Stimulated activated naive CD8-positive, alpha-beta T cell treated with anti-CD3 and anti-CD28 coated beads, Interleukin-15, Interleukin-2, amounts not matched to agents 100 ng/mL and 50 ng/mL, for 24 hours (primary cell): ENCODE measurements around the gene HMOX1.

Source experiments
- H3K27ac Mint-ChIP-seq: one replicate; pipeline ENCODE4 v1.8.0; 2021; ENCODE audit warnings: mild to moderate bottlenecking, mixed read lengths
- H3K27me3 Mint-ChIP-seq: one replicate; pipeline ENCODE4 v1.8.0; 2021; ENCODE audit warnings: mixed read lengths
- H3K36me3 Mint-ChIP-seq: one replicate; pipeline ENCODE4 v1.8.0; 2021; ENCODE audit warnings: low read depth, mixed read lengths
- H3K4me1 Mint-ChIP-seq: one replicate; pipeline ENCODE4 v1.8.0; 2021; ENCODE audit warnings: low read depth, mixed read lengths
- H3K4me3 Mint-ChIP-seq: one replicate; pipeline ENCODE4 v1.8.0; 2021; ENCODE audit warnings: mild to moderate bottlenecking, mixed read lengths
- H3K9me3 Mint-ChIP-seq: one replicate; pipeline ENCODE4 v1.8.0; 2021; ENCODE audit warnings: mixed read lengths

HMOX1 gene, protein sequence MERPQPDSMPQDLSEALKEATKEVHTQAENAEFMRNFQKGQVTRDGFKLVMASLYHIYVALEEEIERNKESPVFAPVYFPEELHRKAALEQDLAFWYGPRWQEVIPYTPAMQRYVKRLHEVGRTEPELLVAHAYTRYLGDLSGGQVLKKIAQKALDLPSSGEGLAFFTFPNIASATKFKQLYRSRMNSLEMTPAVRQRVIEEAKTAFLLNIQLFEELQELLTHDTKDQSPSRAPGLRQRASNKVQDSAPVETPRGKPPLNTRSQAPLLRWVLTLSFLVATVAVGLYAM

DNA sequence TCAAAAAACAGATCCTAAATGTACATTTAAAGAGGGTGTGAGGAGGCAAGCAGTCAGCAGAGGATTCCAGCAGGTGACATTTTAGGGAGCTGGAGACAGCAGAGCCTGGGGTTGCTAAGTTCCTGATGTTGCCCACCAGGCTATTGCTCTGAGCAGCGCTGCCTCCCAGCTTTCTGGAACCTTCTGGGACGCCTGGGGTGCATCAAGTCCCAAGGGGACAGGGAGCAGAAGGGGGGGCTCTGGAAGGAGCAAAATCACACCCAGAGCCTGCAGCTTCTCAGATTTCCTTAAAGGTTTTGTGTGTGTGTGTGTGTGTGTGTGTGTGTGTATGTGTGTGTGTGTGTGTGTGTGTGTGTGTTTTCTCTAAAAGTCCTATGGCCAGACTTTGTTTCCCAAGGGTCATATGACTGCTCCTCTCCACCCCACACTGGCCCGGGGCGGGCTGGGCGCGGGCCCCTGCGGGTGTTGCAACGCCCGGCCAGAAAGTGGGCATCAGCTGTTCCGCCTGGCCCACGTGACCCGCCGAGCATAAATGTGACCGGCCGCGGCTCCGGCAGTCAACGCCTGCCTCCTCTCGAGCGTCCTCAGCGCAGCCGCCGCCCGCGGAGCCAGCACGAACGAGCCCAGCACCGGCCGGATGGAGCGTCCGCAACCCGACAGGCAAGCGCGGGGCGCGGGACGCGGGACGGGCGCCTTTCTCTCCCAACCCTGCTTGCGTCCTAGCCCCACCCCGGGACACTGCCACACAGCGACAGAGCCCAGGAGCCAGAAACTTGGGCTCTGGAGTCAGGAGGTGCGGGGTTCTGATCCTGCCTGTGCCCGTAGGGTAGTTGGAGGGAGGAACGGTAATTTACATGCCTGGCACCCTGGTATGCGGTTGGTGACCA is at the start of gene HMOX1:
Gene HMOX1, plus strand, starts transcription at position 560 of the 887 bp plus-strand sequence. Its CDS starts 78 bp downstream, at position 638.
- Mint-ChIP-seq H3K9me3 (no peaks in the 10 kb centered on the region), H3K4me3 (peak within 1 kb of the TSS; percentile 62), H3K4me1 (peaks cover 26% of the 10 kb centered on the region), H3K27me3 (peaks cover 24% of the 10 kb centered on the region), H3K36me3 (no peaks in the 10 kb centered on the region), H3K27ac (peak within 1 kb of the TSS; percentile 58)

DNA sequence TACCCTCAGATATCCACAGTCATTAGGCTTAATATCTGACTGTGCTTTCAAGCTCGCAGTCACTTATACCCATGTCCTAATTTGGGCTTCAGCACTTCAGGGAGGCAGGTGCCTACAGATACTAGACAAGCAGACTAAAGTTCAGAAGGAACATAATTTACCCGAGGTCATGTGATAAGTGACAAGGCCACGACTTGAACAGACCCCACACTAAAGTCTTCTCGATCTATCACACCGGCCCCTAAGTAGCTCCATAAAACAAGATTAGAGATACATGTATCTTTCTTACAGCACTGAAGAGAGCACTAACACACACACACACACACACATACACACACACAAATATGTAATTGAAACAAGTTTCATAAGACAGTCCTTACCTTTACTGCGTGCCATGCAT is 48.6 kb upstream of the HMOX1 start:
- Mint-ChIP-seq H3K36me3 (peaks cover 13% of the 10 kb centered on the region), H3K4me3 (no peak overlapping the region), H3K27ac (no peak overlapping the region), H3K4me1 (peaks cover 40% of the 10 kb centered on the region), H3K9me3 (no peaks in the 10 kb centered on the region), H3K27me3 (no peaks in the 10 kb centered on the region)

DNA sequence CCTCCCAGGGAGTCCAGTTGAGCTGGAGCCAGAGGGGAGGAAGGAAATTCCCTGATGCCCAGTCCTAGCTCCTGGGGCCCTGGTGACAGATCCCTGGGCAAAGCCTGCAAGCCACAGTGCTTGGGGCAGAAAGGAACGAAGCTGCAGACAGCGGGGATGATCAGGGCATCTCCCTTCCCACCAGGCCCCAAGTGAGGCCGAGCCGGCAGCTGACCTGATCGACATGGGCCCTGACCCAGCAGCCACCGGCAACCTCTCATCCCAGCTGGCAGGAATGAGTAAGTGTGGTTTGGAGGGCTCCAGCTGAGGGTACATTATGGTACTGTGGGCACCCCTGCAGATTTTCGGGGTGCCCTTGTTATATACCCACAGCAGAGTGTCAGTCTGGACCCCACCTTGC is 47.7 kb upstream of the HMOX1 start:
- Mint-ChIP-seq H3K36me3 (peaks cover 13% of the 10 kb centered on the region), H3K9me3 (no peaks in the 10 kb centered on the region), H3K27me3 (no peaks in the 10 kb centered on the region), H3K27ac (no peak overlapping the region), H3K4me1 (peaks cover 39% of the 10 kb centered on the region), H3K4me3 (no peak overlapping the region)

DNA sequence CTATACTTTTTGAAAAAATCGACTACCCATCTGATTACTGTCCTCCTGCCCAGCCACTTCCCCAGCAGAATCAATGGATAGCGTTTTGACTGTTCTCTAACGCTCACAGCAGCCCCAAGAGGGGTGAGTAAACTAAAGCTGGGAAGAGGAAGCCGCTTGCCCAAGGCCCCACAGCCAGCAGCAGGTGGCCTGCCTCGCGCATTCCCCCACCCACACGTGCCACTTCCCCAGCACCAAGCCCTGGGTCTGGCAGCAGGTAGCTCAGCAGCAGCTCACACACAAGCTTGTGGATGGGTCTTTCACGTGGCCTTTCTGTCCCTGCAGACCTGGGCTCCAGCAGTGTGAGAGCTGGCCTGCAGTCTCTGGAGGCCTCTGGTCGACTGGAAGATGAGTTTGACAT is 46.9 kb upstream of the HMOX1 start:
- Mint-ChIP-seq H3K4me1 (peaks cover 35% of the 10 kb centered on the region), H3K36me3 (peaks cover 13% of the 10 kb centered on the region), H3K27me3 (no peaks in the 10 kb centered on the region), H3K9me3 (no peaks in the 10 kb centered on the region), H3K4me3 (no peak overlapping the region), H3K27ac (peak overlapping the region; percentile 70)

DNA sequence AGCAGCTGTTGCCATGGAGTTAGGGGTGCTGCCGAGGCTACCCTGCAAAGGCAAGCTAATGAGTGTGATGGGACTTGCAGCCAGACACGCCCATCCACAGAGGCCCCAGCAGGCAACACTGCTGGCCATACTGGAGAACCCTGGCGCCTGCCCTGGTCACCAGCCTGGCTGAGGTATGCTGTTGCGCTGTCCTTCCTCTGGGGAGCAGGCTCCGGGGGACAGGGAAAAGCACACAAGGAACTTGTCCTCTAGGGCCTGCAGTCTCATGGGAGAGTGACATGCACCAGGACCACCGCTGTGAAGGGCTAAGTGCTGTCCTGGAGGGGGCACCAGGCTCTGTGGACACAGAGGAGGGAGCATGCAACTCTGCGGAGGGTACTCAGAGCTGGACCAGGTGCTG is 45.4 kb upstream of the HMOX1 start:
- Mint-ChIP-seq H3K36me3 (peaks cover 15% of the 10 kb centered on the region), H3K9me3 (no peaks in the 10 kb centered on the region)

DNA sequence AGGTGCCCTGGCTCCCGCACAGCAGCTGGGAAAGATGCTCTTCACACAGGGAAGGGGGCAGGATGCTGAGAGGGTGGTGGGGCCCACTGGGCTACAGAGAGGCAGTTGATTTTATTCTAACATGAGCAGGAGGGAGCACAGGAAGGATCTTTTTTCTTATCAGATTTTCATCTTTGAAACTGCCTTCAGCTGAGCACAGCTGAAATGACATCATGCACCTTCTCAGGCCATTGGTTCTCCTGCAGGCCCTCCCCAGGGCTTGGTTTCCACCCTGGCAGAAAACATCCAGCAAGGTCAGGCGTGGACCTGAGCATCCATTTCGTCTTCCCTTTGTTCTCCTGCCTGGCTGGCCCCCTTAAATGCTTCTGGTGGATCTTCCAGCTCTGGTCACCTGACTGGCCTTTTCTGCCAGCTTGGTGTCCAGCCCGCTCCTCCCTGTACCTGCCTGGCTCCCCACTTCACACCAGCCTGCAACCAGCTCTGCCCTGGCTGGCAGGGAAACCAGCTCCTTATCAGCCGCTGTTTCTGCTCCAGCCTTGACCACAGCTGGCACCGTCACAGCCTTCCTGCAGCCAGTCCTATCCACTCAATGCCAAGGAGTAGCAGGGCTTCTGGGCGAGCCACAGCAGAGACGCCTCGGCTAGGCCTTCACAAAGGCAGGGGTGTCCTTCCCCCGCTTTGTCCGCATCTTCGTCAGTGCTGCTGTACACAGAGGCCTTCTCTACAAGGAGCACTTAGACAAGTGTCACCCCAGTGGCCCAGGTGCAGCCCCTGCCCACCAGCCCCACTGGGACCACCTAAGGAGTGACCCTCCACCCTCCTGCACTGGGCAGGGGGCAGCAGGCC is 44.7 kb upstream of the HMOX1 start:
- no peak overlapping the region for H3K4me3 Mint-ChIP-seq
- peaks cover 14% of the 10 kb centered on the region for H3K36me3 Mint-ChIP-seq
- H3K27ac Mint-ChIP-seq, result no peak overlapping the region
- no peaks in the 10 kb centered on the region for H3K27me3 Mint-ChIP-seq
- peaks cover 14% of the 10 kb centered on the region for H3K4me1 Mint-ChIP-seq
- no peaks in the 10 kb centered on the region for H3K9me3 Mint-ChIP-seq

More for the DNA sequence above, 45.4 kb upstream of the HMOX1 start:
- Mint-ChIP-seq H3K27ac (no peak overlapping the region), H3K4me3 (no peak overlapping the region), H3K4me1 (peaks cover 21% of the 10 kb centered on the region), H3K27me3 (no peaks in the 10 kb centered on the region)

DNA sequence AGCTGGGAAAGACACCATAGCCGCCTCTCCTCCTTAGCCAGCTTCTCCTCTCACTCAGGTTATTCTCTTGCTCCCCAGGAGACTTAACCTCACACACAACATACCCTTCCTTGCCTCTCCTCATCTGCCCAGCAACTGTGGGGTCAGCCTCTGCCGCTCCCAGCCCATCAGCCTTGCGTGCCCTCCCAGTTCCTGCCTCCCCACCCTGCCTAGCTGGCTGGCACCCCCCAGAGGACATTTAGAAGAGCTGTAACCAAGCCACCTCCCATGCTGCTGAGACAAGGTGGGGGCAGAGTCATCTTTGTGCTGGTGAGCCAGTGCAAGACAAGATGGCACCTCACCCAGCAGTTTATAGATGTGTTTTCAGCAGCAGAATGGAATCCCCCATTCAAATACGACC is 43.0 kb upstream of the HMOX1 start:
- no peak overlapping the region for H3K4me3 Mint-ChIP-seq
- H3K4me1 Mint-ChIP-seq, result peaks cover 12% of the 10 kb centered on the region
- peaks cover 14% of the 10 kb centered on the region for H3K36me3 Mint-ChIP-seq
- no peaks in the 10 kb centered on the region for H3K9me3 Mint-ChIP-seq
- H3K27me3 Mint-ChIP-seq, result no peaks in the 10 kb centered on the region
- no peak overlapping the region for H3K27ac Mint-ChIP-seq

DNA sequence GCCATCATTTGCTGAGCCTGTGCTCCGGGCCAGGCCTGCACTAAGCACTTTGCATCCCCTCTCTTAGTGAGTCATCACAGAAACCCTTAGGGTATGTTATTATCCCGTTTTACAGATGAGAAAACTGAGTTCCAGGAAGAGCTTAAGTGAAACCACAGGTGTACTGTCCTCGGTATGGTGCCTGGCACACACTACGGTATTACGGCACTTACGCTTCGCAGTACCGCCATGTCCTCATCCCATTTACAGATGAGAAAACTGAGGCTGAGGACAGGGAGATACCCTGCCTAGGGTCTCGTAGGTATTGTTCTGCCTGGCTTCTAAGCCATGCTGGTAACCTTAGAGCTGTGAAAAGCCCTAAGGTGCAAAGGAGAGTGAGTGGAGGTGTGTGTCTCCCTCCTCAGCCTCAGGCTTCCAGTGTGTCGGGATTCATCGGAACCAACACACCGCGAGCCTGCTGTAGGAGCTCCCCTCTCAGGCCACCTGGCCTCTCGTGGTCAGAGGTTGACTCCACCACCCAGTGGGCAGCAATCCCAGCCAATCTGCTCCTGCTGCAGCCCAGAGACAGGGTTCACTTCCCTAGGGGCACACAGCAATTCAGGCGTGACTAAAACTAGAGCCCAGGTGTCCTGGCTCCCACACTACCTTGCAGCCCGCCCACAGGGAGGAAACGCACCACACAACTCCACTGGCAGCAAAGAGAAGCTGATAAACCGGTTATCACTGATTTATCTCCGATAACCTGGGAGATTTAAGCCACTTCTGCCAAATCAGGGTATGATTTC is 39.6 kb upstream of the HMOX1 start:
- H3K9me3 Mint-ChIP-seq, result no peaks in the 10 kb centered on the region
- H3K4me1 Mint-ChIP-seq, result no peaks in the 10 kb centered on the region
- H3K27ac Mint-ChIP-seq, result no peak overlapping the region
- no peak overlapping the region for H3K4me3 Mint-ChIP-seq
- H3K27me3 Mint-ChIP-seq, result no peaks in the 10 kb centered on the region
- peaks cover 7% of the 10 kb centered on the region for H3K36me3 Mint-ChIP-seq

DNA sequence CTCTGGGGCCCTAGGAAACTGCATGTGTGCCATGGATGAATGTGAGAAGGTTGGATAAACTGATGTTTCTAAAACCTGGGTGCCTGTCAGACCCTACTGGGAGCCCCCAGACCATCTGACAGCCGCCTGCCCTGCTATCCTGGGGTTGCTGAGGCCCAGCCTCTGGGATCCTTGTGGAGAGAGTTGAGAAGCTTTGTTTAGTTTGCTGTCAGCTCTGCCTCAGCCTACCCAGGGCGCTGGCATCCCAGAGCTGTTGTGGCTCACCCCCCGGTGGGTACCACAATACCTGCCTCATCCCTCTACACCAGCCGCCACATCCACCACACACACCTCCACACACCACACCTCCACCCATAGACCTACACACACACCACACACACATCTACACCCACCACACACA is 38.5 kb upstream of the HMOX1 start:
- H3K4me1 Mint-ChIP-seq, result no peaks in the 10 kb centered on the region
- H3K27me3 Mint-ChIP-seq, result no peaks in the 10 kb centered on the region
- H3K36me3 Mint-ChIP-seq, result peaks cover 7% of the 10 kb centered on the region
- no peaks in the 10 kb centered on the region for H3K9me3 Mint-ChIP-seq
- H3K27ac Mint-ChIP-seq, result no peak overlapping the region
- H3K4me3 Mint-ChIP-seq, result no peak overlapping the region

DNA sequence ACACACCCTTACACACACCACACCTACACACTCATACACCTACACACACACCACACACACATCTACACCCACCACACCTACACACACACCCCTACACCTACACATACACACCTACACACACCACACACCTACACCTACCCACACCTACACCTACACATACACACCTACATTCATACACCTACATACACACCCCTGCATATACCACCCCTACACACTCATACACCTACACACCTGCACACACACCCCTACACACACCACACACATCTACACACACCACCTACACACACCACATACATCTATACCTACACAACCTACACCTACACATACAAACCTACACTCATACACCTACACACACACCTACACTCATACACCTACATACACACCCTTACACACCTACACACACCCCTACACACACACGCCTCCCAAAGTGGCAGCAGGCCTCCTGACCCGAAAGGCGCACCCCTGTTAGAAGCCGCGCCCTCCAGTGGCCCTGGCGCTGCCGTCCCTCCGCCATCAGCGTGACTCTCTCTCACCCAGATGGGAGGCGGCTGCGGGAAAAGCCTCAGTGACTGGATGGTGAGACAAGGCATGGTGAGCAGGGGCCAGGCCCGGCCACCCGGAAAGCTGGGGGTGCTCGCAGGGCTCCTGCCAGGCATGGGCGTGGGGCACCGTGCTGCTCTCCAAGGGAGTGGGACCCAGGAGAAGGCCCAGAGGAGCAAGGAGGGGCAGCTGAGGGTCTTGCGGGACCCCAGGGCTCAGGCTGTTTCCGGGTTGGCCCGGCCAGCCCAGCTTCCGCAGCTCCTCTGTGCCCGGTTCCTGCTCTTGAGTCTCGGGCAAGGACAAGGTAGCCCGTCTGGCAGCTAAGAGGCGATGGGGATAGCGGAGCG is 37.0 kb upstream of the HMOX1 start:
- no peak overlapping the region for H3K27ac Mint-ChIP-seq
- H3K27me3 Mint-ChIP-seq, result no peaks in the 10 kb centered on the region
- H3K9me3 Mint-ChIP-seq, result no peaks in the 10 kb centered on the region
- H3K4me1 Mint-ChIP-seq, result no peaks in the 10 kb centered on the region
- H3K36me3 Mint-ChIP-seq, result peaks cover 7% of the 10 kb centered on the region
- no peak overlapping the region for H3K4me3 Mint-ChIP-seq

DNA sequence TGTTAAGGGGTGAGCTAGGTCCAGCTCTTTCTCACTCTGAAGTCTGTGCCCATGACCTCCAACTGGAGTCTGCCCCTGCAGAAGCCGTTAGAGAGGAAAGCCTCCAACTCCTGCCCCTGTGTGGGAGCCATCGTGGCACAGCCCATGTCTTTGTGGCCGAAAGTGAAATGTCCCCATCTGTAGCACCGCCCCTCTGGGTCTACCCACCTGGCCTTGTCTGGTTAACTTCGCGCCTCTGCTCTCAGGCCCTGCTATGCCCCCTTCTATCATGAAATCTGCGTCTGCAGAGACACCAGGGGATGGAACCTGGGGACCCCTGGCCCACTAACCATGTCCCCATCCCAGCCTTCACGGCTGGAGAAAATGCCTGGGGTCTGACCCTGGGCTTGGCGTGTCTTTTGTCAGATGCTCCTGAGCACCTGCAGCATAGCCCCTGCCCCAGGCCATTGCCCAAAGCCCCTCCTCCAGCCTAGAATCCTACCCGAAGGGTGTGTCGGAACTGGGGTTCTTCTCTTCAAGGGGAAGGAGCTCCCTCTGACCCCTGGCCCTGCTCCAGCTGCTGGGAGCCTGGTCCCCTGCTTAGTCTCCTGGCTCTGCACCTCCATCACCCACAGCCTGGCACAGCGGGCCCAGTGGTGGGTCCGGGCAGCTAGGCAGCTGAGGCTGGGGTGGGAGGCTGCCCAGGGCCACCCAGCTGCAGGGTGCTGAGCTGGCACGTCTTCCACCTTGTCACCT is 35.8 kb upstream of the HMOX1 start:
- H3K27ac Mint-ChIP-seq, result no peak overlapping the region

DNA sequence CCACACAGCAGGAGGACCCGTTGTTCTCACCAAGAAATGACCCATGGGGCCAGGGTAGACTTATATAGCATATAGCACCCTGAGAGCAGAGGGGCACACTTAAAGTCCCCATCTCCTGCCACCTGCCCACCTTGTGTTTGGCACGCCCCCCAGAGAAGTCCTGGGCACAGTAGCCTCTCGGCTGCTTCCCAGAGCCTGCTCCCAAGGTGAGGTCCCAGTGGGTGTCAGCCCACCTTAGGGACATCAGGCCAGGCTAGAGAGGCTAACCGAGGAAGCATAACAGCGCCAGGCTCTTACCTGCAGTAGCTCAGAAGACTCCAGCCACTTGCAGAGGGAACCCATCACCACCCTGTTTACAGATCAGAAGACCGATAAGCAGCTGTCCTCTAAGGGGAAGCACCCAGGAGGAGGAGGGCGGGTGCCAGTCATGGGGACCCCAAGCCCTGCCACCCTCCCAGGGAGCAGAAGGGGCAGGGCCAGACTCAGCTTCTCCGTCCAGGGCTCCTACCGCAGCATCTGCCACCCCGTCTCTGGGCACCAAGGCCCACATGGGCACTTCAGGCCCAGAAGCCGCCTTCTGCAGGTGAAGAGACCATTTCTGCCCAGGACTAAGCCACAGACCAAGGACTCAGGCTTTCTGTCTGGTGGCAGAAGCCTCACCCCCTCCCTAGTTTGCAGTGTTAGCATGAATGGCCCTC is 34.9 kb upstream of the HMOX1 start:
- Mint-ChIP-seq H3K27ac (no peak overlapping the region), H3K9me3 (no peaks in the 10 kb centered on the region), H3K4me3 (no peak overlapping the region)

More for the DNA sequence above, 35.8 kb upstream of the HMOX1 start:
- Mint-ChIP-seq H3K36me3 (peaks cover 2% of the 10 kb centered on the region), H3K27me3 (no peaks in the 10 kb centered on the region), H3K9me3 (no peaks in the 10 kb centered on the region), H3K4me3 (no peak overlapping the region), H3K4me1 (peaks cover under 1% of the 10 kb centered on the region)

More for the DNA sequence above, 34.9 kb upstream of the HMOX1 start:
- Mint-ChIP-seq H3K27me3 (no peaks in the 10 kb centered on the region), H3K36me3 (no peaks in the 10 kb centered on the region), H3K4me1 (peaks cover 8% of the 10 kb centered on the region)
